ENCODE results near the gene CAMSAP1.

DNA sequence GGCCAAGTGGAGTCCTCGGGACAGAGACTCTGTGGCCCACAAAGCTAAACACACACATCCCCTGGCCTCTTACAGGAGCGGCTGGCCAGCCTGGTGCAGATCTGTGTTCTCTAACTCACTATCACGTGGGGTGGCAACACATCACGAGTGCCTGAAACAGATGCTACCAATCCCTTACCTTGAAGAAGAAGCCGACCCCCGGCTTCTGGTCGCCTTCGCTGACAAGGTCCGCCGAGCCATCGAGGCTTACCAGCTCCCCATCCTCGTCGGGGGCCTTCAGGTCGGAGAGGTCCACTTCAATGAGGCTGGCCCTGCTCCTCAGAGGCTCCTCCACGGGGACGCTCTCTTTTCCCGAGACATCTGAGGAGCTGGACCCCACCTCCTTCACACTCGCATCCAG lies 86.7 kb downstream of the CAMSAP1 start:
- TF ChIP-seq SP1 (CRISPR knock-in tag; IDR thresholded peaks at IDR 0.05) = no peak
- TF ChIP-seq, protein P1, sequence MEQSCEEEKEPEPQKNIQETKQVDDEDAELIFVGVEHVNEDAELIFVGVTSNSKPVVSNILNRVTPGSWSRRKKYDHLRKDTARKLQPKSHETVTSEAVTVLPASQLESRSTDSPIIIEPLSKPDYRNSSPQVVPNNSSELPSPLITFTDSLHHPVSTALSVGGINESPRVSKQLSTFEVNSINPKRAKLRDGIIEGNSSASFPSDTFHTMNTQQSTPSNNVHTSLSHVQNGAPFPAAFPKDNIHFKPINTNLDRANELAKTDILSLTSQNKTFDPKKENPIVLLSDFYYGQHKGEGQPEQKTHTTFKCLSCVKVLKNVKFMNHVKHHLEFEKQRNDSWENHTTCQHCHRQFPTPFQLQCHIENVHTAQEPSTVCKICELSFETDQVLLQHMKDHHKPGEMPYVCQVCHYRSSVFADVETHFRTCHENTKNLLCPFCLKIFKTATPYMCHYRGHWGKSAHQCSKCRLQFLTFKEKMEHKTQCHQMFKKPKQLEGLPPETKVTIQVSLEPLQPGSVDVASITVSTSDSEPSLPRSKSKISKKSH (CRISPR knock-in tag; IDR thresholded peaks at IDR 0.05) = no peak
- no peak for TF ChIP-seq SRSF7 (optimal IDR thresholded peaks at IDR 0.05; ENCODE audit: low read depth, low read length)
- TF ChIP-seq, protein P2, sequence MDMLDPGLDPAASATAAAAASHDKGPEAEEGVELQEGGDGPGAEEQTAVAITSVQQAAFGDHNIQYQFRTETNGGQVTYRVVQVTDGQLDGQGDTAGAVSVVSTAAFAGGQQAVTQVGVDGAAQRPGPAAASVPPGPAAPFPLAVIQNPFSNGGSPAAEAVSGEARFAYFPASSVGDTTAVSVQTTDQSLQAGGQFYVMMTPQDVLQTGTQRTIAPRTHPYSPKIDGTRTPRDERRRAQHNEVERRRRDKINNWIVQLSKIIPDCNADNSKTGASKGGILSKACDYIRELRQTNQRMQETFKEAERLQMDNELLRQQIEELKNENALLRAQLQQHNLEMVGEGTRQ (CRISPR knock-in tag; IDR thresholded peaks at IDR 0.05) = no peak
- TF ChIP-seq, protein P3, sequence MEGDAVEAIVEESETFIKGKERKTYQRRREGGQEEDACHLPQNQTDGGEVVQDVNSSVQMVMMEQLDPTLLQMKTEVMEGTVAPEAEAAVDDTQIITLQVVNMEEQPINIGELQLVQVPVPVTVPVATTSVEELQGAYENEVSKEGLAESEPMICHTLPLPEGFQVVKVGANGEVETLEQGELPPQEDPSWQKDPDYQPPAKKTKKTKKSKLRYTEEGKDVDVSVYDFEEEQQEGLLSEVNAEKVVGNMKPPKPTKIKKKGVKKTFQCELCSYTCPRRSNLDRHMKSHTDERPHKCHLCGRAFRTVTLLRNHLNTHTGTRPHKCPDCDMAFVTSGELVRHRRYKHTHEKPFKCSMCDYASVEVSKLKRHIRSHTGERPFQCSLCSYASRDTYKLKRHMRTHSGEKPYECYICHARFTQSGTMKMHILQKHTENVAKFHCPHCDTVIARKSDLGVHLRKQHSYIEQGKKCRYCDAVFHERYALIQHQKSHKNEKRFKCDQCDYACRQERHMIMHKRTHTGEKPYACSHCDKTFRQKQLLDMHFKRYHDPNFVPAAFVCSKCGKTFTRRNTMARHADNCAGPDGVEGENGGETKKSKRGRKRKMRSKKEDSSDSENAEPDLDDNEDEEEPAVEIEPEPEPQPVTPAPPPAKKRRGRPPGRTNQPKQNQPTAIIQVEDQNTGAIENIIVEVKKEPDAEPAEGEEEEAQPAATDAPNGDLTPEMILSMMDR (IDR thresholded peaks at IDR 0.05 in 2 of 3, conservative IDR thresholded peaks at IDR 0.05 in 1 of 3; ENCODE audit: insufficient read depth in 2 of 3, low read depth in 1 of 3, low read length in 3 of 3) = no peak
- no peak for TF ChIP-seq MTA3 (IDR thresholded peaks at IDR 0.05; ENCODE audit: borderline replicate concordance)
